CD4-positive, alpha-beta T cell (primary cell): ENCODE results near the gene CARF. TPM values are rescaled to one million over a fixed set of nuclear protein-coding genes. Genes with fewer than 3 reads are reported as not detected.

Source experiments
- ATAC-seq: fragments of 200-7000 bp; cut with Tn5 transposase; one replicate; pipeline ENCODE4 v1.10.0; 2022; ENCODE audit warnings: mild to moderate bottlenecking; ENCODE audit not compliant: poor library complexity
- CTCF ChIA-PET: fragments of 350-600 bp; sonication (Branson Sonifier 250); formaldehyde crosslinking; loops from one replicate; lab custom pipeline; 2021; ENCODE audit warnings: antibody characterized with exemption, inconsistent platforms; lab: Charles Lee
- POLR2A ChIA-PET: fragments of 350-600 bp; sonication (Branson Sonifier 250); formaldehyde crosslinking; loops from one replicate; lab custom pipeline; 2021; ENCODE audit warnings: antibody characterized with exemption, inconsistent platforms; lab: Charles Lee
- DNase-seq, 14 experiments: peaks; one replicate each; pipeline ENCODE4 v3.0.0-alpha.2; 2013 to 2020; ENCODE audit warnings: mixed read lengths in 2 of 14
- H3K27ac ChIP-seq, 2 donors: one replicate each; pipeline versions ENCODE4 v1.5.1 to v1.7.0; 2013; ENCODE audit warnings: low read length in 2 of 2, low read depth in 1 of 2, mild to moderate bottlenecking in 1 of 2
- H3K27me3 ChIP-seq, 2 experiments: 1 replicate in 1 of 2; 2 replicates in 1 of 2; pipeline versions ENCODE4 v1.6.1 to v1.7.0; 2013; ENCODE audit warnings: low read length in 2 of 2, control low read depth in 1 of 2, mild to moderate bottlenecking in 1 of 2, moderate library complexity in 1 of 2; ENCODE audit not compliant: insufficient read depth in 2 of 2, control insufficient read depth in 1 of 2
- H3K36me3 ChIP-seq: one replicate; pipeline ENCODE4 v1.6.1; 2013; ENCODE audit warnings: low read length, control low read depth; ENCODE audit not compliant: insufficient read depth
- H3K4me1 ChIP-seq: one replicate; pipeline ENCODE4 v1.6.1; 2013; ENCODE audit warnings: low read length, control low read depth; ENCODE audit not compliant: insufficient read depth
- H3K4me3 ChIP-seq: one replicate; pipeline ENCODE4 v1.5.1; 2013; ENCODE audit warnings: mild to moderate bottlenecking, low read length, moderate library complexity
- H3K9me3 ChIP-seq, 2 experiments: 1 replicate in 1 of 2; 2 replicates in 1 of 2; pipeline versions ENCODE4 v1.6.1 to v1.7.0; 2013; ENCODE audit warnings: low read length in 2 of 2, mild to moderate bottlenecking in 2 of 2, control low read depth in 1 of 2, moderate library complexity in 1 of 2; ENCODE audit not compliant: control insufficient read depth in 1 of 2, insufficient read depth in 1 of 2
- H3K27ac Mint-ChIP-seq: one replicate; pipeline ENCODE4 v1.8.0; 2020; ENCODE audit warnings: mixed read lengths
- H3K27me3 Mint-ChIP-seq: one replicate; pipeline ENCODE4 v1.8.0; 2021; ENCODE audit warnings: mixed read lengths
- H3K36me3 Mint-ChIP-seq: one replicate; pipeline ENCODE4 v1.8.0; 2021; ENCODE audit warnings: low read depth, mixed read lengths
- H3K4me1 Mint-ChIP-seq: one replicate; pipeline ENCODE4 v1.8.0; 2021; ENCODE audit warnings: low read depth, mixed read lengths
- H3K4me3 Mint-ChIP-seq: one replicate; pipeline ENCODE4 v1.8.0; 2020; ENCODE audit warnings: mild to moderate bottlenecking, mixed read lengths
- H3K9me3 Mint-ChIP-seq: one replicate; pipeline ENCODE4 v1.8.0; 2020; ENCODE audit warnings: mixed read lengths
- CTCF ChIP-seq: fragments of 200-600 bp; IDR thresholded peaks from one replicate; pipeline ENCODE4 v1.8.0; 2022; ENCODE audit warnings: antibody characterized with exemption, mild to moderate bottlenecking
- intact Hi-C, 2 experiments: fragments of 100-400 bp; cut with DNase I in 1 of 2; cut with micrococcal nuclease in 1 of 2; formaldehyde crosslinking; loops; one replicate each; pipeline versions ENCODE4 v1.15.1 to v1.9.0; 2023 to 2025; cut with DNase I, micrococcal nuclease
- total RNA-seq, 174 experiments: library from RNA in 2 of 174; stranded (reverse) in 2 of 174; gene quantifications; one replicate each; pipeline ENCODE4 v1.2.3 and lab custom pipeline; 2021 to 2026

Gene CARF
- total RNA-seq, 2 experiments from 2014 or later = 9.0 to 9.6 TPM

- H3K27me3 ChIP-seq = no peaks in the 10 kb centered on the region
These were observed 6.8 kb downstream of the CARF start for GRCh38 chr2:202918860-202919259.

GRCh38 chr2:202932425-202933138 lies 20.5 kb downstream of the CARF start:
- Histone ChIP-seq H3K4me1 (no peaks in the 10 kb centered on the region), H3K9me3 (no peaks in the 10 kb centered on the region), H3K4me3 (no peak overlapping the region), H3K27me3 (no peaks in the 10 kb centered on the region), H3K27ac (no peak overlapping the region), H3K36me3 (peaks cover 18% of the 10 kb centered on the region)
- Mint-ChIP-seq H3K4me3 (no peak overlapping the region), H3K36me3 (peaks cover 74% of the 10 kb centered on the region), H3K9me3 (no peaks in the 10 kb centered on the region), H3K4me1 (peaks cover 4% of the 10 kb centered on the region), H3K27me3 (no peaks in the 10 kb centered on the region), H3K27ac (no peak overlapping the region)
- no peak for DNase-seq
- ATAC-seq = no peak
- CTCF ChIA-PET = no interaction called here
- POLR2A ChIA-PET = no interaction called here
- TF ChIP-seq CTCF = no peak
- intact Hi-C loops = no loop called here

More at GRCh38 chr2:202918860-202919259, 6.8 kb downstream of the CARF start:
- ChIA-PET POLR2A (interaction anchor here (1.3 kb wide), 1 partner anchor 8 kb away, joined by 3 read pairs; no protein-coding TSS in a partner anchor), CTCF (no interaction called here)
- H3K27ac ChIP-seq = no peak overlapping the region
- H3K36me3 ChIP-seq = peaks cover 4% of the 10 kb centered on the region
- H3K4me3 ChIP-seq = no peak overlapping the region
- Mint-ChIP-seq H3K9me3 (no peaks in the 10 kb centered on the region), H3K36me3 (peaks cover 35% of the 10 kb centered on the region), H3K27me3 (no peaks in the 10 kb centered on the region), H3K4me3 (no peak overlapping the region), H3K4me1 (no peaks in the 10 kb centered on the region), H3K27ac (no peak overlapping the region)
- H3K9me3 ChIP-seq = no peaks in the 10 kb centered on the region
- no peak for TF ChIP-seq CTCF
- ATAC-seq (no peak), DNase-seq (no peak)
- intact Hi-C loops = no loop called here
- no peaks in the 10 kb centered on the region for H3K4me1 ChIP-seq

GRCh38 chr2:202933139-202933510 lies 21.1 kb downstream of the CARF start:
- H3K4me1 Mint-ChIP-seq = peaks cover 4% of the 10 kb centered on the region
- H3K9me3 ChIP-seq = no peaks in the 10 kb centered on the region
- ATAC-seq = no peak
- no peak for DNase-seq
- no peak for TF ChIP-seq CTCF
- no peak overlapping the region for H3K4me3 Mint-ChIP-seq
- no peaks in the 10 kb centered on the region for H3K27me3 Mint-ChIP-seq
- H3K36me3 Mint-ChIP-seq = peaks cover 70% of the 10 kb centered on the region
- H3K27ac Mint-ChIP-seq = no peak overlapping the region
- CTCF ChIA-PET = no interaction called here
- intact Hi-C loops = no loop called here
- no peaks in the 10 kb centered on the region for H3K27me3 ChIP-seq
- peaks cover 18% of the 10 kb centered on the region for H3K36me3 ChIP-seq
- no peaks in the 10 kb centered on the region for H3K4me1 ChIP-seq
- POLR2A ChIA-PET = no interaction called here
- H3K4me3 ChIP-seq = no peak overlapping the region
- no peak overlapping the region for H3K27ac ChIP-seq
- no peaks in the 10 kb centered on the region for H3K9me3 Mint-ChIP-seq
